HG03135 (cell line): ENCODE results near the gene LIMK2.
"Not testable (repeated sequence)": the region's sequence is repeated elsewhere in the genome, so short reads cannot be mapped to it uniquely, and the experiment has no call there.

Experiments used
- ATAC-seq: cut with Tn5 transposase; IDR thresholded peaks from one replicate; pipeline ENCODE4 v1.9.1; 2021; ENCODE audit warnings: mild to moderate bottlenecking, moderate library complexity; ENCODE audit not compliant: unreplicated experiment

LIMK2 gene

GRCh38 chr22:31211862-31212730 is at the start of gene LIMK2:
Gene LIMK2 (plus strand): TSS chr22:31212298. CDS start chr22:31212409, 111 bp downstream.
- peak; percentile 84 for ATAC-seq

DNA sequence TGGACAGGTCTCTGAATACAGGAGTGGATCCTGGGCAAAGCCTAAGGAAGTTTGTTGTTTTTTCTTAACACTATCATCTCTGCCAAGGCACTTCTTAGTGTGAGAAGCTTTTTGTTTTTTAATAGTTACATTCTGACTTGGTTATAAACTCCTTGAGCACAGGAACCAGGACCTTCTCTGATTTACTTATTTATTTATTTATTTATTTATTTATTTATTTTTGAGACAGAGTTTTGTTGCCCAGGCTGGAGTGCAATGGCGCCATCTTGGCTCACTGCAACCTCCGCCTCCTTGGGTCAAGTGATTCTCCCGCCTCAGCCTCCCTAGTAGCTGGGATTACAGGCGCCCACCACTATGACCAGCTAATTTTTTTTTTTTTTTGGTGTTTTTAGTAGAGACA is 41.1 kb upstream of the LIMK2 start:
- ATAC-seq: no peak

- ATAC-seq: not testable (repeated sequence)
Observed at GRCh38 chr22:31171734-31172133, 40.4 kb upstream of the LIMK2 start.

GRCh38 chr22:31173386-31174145 is 38.5 kb upstream of the LIMK2 start:
- ATAC-seq: no peak

- ATAC-seq: no peak
Observed at GRCh38 chr22:31176923-31177322, 35.2 kb upstream of the LIMK2 start.

- no peak for ATAC-seq
Observed at GRCh38 chr22:31177420-31178162, 34.5 kb upstream of the LIMK2 start.

GRCh38 chr22:31178859-31179258 is 33.2 kb upstream of the LIMK2 start:
- no peak for ATAC-seq

DNA sequence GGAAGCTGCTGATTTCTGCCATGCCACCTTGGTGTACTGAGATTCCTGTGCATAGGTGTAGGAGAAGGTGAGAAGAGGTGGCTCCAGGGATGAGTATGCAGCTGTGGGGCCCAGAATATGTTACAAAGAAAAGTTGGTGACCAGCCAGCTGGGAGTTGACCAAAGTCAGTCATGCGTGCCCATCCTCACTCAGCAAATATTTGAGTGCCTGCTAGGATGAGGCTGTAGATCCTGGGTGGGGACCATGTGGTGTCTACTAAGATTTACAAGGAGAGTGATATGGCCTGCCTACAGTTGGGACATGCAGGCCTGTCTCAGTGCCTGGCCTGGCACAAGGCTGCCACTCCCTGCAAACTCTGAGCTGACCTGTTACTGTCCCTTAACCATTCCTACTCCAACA is 32.8 kb upstream of the LIMK2 start:
- no peak for ATAC-seq

DNA sequence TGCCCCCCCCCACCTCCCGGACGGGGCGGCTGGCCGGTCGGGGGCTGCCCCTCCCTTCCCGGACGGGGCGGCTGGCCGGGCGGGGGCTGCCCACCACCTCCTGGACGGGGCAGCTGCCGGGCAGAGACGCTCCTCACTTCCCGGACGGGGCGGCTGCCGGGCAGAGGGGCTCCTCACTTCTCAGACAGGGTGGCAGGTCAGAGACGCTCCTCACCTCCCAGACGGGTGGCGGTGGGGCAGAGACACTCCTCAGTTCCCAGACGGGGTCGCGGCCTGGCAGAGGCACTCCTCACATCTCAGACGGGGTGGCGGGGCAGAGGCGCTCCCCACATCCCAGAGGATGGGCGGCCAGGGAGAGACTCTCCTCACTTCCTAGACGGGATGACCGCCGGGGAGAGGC is 28.1 kb upstream of the LIMK2 start:
- no peak for ATAC-seq

DNA sequence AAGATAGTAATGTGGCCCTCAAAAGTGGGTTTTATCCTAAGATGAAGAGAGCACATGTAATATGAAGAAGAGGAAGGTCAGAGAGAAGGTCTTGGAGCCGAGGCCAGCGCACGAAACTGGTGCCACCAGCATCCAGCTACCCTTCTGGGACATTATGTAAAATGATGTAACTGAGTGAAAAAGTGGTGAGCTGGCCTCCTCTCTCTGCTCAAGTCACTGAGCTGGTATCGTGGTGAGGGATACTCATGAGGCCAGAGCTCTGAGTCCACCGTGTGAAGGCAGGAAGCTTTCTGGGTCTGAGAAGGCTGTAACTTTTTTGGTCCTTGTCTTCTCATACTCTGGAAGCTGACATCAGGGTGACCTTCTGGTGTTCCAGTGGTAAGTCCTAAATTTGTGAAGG is 27.0 kb upstream of the LIMK2 start:
- no peak for ATAC-seq

DNA sequence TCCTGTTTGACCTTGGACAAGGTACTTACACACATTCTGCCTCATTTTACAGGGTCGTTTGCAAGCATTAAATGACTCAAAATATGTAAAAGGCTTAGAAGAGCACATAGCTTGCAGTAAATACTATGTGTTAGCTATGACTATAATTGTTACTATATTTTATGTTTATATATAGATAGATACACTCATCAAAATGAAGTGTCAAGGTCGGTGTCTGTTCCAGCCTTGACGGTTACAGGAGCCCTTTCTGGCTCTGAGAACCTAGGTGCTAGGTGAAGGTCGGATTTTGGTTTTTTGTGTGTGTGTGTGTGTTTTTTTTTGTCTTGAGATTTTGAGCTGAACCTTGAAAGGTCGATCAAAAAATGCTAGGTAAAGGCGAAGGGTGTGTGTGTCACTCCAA is 24.5 kb upstream of the LIMK2 start:
- no peak for ATAC-seq

- no peak for ATAC-seq
Observed at GRCh38 chr22:31192513-31192912, 19.6 kb upstream of the LIMK2 start.

DNA sequence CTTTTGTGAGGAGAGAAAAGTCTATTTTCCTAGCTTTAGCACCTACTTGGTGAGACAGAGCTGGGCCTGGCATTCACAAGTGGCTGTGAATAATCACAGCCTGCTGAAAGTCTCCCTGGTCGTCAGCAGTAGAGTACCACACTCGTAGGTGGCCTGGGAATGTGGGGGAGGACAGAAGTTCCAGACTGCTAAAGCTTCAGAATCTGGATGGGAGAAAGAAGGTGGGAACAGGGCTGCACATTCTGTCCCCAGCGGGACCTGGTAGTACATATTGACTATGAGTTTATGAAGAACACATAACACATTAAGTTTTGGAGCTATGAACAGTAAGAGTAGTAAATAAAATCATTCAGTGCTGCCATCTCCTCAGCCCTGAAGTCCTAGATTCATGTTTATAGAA is 19.0 kb upstream of the LIMK2 start:
- ATAC-seq: no peak

- ATAC-seq: not testable (repeated sequence)
Observed at GRCh38 chr22:31194681-31195080, 17.4 kb upstream of the LIMK2 start.

DNA sequence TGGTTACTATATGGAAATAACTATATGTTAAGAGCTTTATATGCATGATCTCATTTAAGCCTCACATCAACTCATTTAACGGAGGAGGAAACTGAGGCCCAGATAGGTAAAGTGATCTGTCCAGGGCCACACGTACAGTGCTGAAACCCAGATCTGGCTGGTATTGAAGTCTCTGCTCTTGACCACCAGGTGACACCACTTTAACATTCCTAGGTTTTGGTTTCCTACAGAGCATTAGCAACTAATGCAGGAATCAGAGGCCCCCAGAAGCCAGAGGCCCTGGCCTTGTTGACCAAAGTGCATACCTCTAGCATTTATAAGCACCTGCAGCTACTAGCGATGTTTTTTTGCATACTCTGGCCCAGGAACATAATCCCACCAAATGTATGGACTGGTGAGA is 12.9 kb upstream of the LIMK2 start:
- no peak for ATAC-seq

- ATAC-seq: not testable (repeated sequence)
Observed at GRCh38 chr22:31204352-31204984, 7.6 kb upstream of the LIMK2 start.

- not testable (repeated sequence) for ATAC-seq
Observed at GRCh38 chr22:31205059-31205458, 7.0 kb upstream of the LIMK2 start.

DNA sequence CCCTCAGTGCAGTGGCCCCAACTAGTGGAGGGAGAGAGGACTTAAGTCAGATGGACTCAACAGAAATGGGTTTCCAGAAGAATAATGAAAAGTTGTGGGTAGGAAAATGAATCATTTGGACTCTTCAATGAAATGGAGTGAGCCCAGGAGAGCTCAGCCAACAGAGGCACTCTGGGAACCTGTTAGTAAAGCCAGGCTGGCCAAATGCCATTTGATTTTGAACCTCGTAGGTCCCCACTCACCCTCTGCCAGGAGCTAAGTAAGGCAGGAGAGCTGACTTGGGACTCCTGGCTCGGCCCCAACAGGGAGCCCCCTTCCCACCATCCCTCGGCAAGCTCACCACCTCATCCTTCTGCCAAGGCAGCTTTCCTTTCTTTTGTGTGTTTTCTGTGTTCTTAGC is 5.6 kb upstream of the LIMK2 start:
- ATAC-seq: not testable (repeated sequence)

GRCh38 chr22:31206896-31207687 is 5.0 kb upstream of the LIMK2 start:
- no peak for ATAC-seq
